Endothelial cell (in vitro differentiated cells): ENCODE results near the gene UNCX. TPM values are rescaled to one million over a fixed set of nuclear protein-coding genes. Genes with fewer than 3 reads are reported as not detected.
A peak's percentile ranks its signal among the peaks of the same experiment; 100 is the strongest.

Experiments
- DNase-seq: peaks from one replicate; pipeline ENCODE4 v3.0.0; 2021; ENCODE audit warnings: low spot score
- H3K27ac Mint-ChIP-seq: one replicate; pipeline ENCODE4 v1.8.0; 2021; ENCODE audit warnings: mixed read lengths, inconsistent platforms; ENCODE audit not compliant: unreplicated experiment
- H3K27me3 Mint-ChIP-seq: one replicate; pipeline ENCODE4 v1.8.0; 2021; ENCODE audit warnings: mild to moderate bottlenecking, moderate library complexity, mixed read lengths, inconsistent platforms; ENCODE audit not compliant: unreplicated experiment
- H3K36me3 Mint-ChIP-seq: one replicate; pipeline ENCODE4 v1.8.0; 2021; ENCODE audit warnings: mild to moderate bottlenecking, low read depth, mixed read lengths, inconsistent platforms; ENCODE audit not compliant: unreplicated experiment
- H3K4me1 Mint-ChIP-seq: one replicate; pipeline ENCODE4 v1.8.0; 2021; ENCODE audit warnings: mild to moderate bottlenecking, mixed read lengths, inconsistent platforms; ENCODE audit not compliant: unreplicated experiment
- H3K4me3 Mint-ChIP-seq: one replicate; pipeline ENCODE4 v1.8.0; 2021; ENCODE audit warnings: mild to moderate bottlenecking, mixed read lengths, inconsistent platforms; ENCODE audit not compliant: unreplicated experiment
- H3K9me3 Mint-ChIP-seq: one replicate; pipeline ENCODE4 v1.8.0; 2021; ENCODE audit warnings: mixed read lengths, inconsistent platforms; ENCODE audit not compliant: unreplicated experiment
- CTCF ChIP-seq: fragments of 200-600 bp; sonication (generic); IDR thresholded peaks from one replicate; pipeline ENCODE4 v1.5.0; 2021; ENCODE audit warnings: antibody characterized with exemption; ENCODE audit not compliant: unreplicated experiment
- total RNA-seq: library from RNA; stranded (reverse); fragmentation: NEBNext Ultra II Directional; extraction: Animal tissue kit (Norgen Biotek cat#: 25700); gene quantifications from one replicate; pipeline ENCODE4 v1.2.1, GENCODE V29; 2021; ENCODE audit not compliant: unreplicated experiment

The UNCX gene
- total RNA-seq, 1 donor from 2014 or later, result not detected

- no peak for DNase-seq
- Mint-ChIP-seq H3K9me3 (no peaks in the 10 kb centered on the region), H3K27ac (no peak overlapping the region), H3K4me1 (no peaks in the 10 kb centered on the region), H3K36me3 (peaks cover 5% of the 10 kb centered on the region), H3K27me3 (peaks cover 20% of the 10 kb centered on the region), H3K4me3 (no peak overlapping the region)
- no peak for TF ChIP-seq CTCF
Observed at GRCh38 chr7:1246871-1247526, 14.3 kb downstream of the UNCX start.

DNA sequence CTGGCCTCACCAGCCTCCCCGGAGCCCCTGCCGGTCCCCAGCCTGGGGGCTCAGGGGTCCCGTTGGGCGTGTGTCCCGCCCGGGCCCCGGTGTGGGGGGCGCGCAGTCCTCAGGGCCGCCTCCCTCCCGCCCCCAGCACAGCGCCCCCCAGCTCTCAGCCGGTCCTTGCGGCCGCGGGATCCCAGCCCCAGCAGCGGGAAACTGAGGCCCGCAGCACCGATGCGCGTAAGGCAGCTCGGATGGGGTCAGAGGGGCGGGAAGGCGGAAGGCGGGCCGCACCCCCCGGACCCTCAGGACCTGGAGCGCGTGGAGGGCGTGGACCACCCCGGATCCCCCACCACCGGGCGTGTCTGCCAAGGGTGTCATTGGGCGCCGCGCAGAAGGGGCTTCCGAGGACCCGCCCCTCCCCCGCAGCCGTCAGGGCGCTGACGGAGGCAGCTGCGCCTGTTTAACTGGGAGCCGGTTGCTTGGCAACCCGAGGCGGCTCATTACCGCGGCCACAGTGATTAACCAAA is 14.9 kb downstream of the UNCX start:
- no peak for TF ChIP-seq CTCF
- no peak for DNase-seq
- Mint-ChIP-seq H3K9me3 (no peaks in the 10 kb centered on the region), H3K4me1 (no peaks in the 10 kb centered on the region), H3K36me3 (peaks cover 5% of the 10 kb centered on the region), H3K4me3 (no peak overlapping the region), H3K27me3 (peaks cover 20% of the 10 kb centered on the region), H3K27ac (no peak overlapping the region)

- DNase-seq, result no peak
- Mint-ChIP-seq H3K9me3 (no peaks in the 10 kb centered on the region), H3K27me3 (peaks cover 20% of the 10 kb centered on the region), H3K36me3 (peaks cover 2% of the 10 kb centered on the region), H3K4me1 (no peaks in the 10 kb centered on the region), H3K4me3 (no peak overlapping the region), H3K27ac (no peak overlapping the region)
- TF ChIP-seq CTCF, result no peak
Observed at GRCh38 chr7:1248143-1248915, 15.7 kb downstream of the UNCX start.

DNA sequence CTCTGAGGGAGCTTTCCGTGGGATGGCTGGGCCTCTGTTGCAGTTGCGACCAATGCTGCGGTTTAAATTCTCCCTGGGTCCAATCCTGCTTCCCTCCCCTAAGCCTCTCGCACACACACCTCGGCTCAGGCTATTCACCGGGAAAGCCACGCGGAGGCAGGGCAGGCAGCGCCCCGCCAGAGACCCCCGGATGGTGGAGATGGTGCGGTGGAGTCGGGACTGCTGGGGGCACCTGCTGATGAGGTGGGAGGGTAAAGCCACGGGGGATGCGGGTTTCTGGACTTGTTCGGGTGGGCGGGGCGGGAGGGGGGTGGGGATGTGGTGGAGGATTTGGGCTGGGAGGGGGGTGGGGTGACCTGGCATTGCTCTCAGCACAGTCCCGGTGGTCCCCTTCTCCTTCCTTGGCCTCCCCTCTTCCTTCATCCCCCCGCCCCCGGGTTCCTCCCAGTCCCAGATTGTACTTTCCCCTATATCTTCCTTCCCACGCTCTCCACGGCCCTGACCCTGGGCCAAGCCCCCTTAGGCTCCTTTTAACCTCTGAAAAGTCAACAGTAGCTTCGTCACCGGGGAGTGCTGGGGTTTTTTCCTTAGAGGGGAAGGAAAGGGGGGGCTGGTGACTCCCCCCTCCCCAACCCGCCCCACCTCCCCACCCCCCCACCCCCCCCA is 16.4 kb downstream of the UNCX start:
- no peak overlapping the region for H3K4me3 Mint-ChIP-seq
- H3K27ac Mint-ChIP-seq, result no peak overlapping the region
- no peaks in the 10 kb centered on the region for H3K36me3 Mint-ChIP-seq
- no peaks in the 10 kb centered on the region for H3K4me1 Mint-ChIP-seq
- no peak for TF ChIP-seq CTCF
- no peak for DNase-seq
- H3K27me3 Mint-ChIP-seq, result peaks cover 18% of the 10 kb centered on the region
- H3K9me3 Mint-ChIP-seq, result no peaks in the 10 kb centered on the region

DNA sequence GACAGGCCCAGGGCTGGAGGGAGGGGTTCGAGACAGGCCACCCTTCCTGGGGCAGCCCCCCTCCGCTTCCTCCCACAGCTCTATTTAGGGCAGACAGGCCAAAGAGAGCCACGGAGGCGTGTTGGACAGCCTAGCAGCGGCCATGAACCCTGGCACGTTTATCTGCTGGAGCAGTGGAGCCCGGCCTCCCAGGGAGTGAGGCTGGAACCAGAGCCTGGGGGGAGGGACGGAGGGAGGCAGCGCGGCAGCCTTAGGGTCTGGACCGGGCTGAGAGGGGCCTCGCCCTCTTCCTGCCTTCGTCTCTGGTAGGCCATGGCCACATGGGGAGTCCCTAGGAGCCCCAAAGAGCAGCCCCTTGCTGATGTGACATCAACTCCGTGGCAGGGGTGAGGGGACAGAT is 17.1 kb downstream of the UNCX start:
- Mint-ChIP-seq H3K36me3 (no peaks in the 10 kb centered on the region), H3K4me3 (no peak overlapping the region), H3K4me1 (no peaks in the 10 kb centered on the region), H3K27me3 (peaks cover 15% of the 10 kb centered on the region), H3K27ac (peak overlapping the region; percentile 52), H3K9me3 (no peaks in the 10 kb centered on the region)
- no peak for DNase-seq
- TF ChIP-seq CTCF, result no peak
